ENCODE results near the gene LPAR5. TPM values are rescaled to one million over a fixed set of nuclear protein-coding genes. Genes with fewer than 3 reads are reported as not detected.

LPAR5 gene
- total and polyA plus RNA-seq, 2 donors: 1.7 to 2.2 TPM

DNA sequence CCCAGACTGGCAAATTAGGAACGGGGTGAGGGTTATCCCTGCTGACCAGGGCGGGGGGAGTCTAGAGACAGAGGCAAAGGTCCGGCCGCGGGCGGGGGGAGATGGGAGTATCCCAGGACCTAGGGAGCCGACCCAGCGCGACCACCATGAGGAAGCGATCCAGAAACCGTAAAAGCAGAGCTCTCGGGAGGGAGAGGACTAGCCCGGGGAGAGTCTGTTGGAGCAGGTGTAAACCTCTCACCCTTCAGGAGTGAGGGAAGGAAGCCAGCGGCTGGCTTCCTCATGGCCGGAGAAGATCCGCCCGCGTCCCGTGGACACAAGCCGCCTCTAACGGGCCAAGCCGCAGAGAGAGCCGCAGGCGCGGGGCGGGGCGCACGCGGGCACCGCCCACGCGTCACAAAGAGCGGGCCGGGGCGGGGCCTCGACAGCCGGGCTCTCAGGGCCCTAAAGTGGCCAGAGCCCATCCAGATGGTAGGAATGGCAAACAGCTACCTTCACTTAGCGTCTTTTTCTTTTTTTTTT is 11.4 kb upstream of the LPAR5 start, which contains the start of gene ACRBP:
Gene ACRBP, minus strand, starts transcription at position 350 of the 522 bp plus-strand sequence. Its CDS starts 66 bp downstream, at position 284.
- Histone ChIP-seq H3K4me1 (ENCODE audit: insufficient read depth) (peaks cover 1% of the 10 kb centered on the region), H3K4me3 (ENCODE audit: low read depth, low read length) (peak within 1 kb of the TSS; percentile 32), H3K36me3 (ENCODE audit: insufficient read depth) (peaks cover 2% of the 10 kb centered on the region), H3K27ac (ENCODE audit: low read depth) (no peak within 1 kb of the TSS)
- DNase-seq (ENCODE audit: extremely low spot score): no peak
- WGBS: 5% methylated on average over 38 of the region's 38 CpGs

DNA sequence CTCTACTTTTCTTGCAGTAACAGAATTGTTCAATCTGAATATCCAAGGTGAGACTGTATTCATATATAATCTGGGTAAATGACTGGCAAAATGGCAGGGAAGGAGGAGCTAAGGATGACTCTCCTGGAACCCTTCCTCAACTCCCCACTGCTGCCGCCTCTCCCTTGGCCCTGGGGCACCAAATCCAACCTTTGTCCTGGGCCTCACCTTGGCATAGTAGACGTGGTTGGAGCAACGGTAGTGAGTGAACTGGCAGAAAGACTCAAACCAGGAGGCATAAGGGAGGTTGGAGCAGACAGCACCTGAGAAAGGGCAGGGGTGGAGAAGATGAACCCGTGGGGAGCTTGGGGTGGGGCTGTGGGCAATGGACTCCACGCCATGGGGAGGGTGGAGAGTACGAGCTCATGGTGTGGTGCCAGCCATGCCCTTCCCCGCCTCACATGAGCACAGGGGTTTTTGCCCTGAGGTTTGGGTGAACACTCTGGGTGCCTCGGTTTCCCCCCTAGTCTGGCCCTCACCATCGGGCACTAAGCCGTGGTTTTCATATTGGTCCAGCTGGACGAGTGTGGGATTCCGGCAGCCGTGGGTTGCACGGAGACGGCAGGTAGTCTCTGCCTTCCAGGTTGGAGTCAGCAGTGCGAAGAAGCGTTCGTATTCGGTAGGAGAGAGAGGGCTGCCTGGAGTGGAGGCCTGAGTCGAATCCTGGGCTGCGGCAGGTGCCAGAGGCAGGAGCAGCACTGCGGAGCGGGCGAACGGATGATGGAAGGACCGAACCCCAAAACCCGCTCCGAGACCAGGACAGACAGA is 10.7 kb upstream of the LPAR5 start:
- 63% methylated on average over 28 of the region's 28 CpGs for whole genome bisulfite sequencing
- H3K27ac ChIP-seq (ENCODE audit: low read depth): no peak overlapping the region
- H3K4me3 ChIP-seq (ENCODE audit: low read depth, low read length): no peak overlapping the region
- DNase-seq (ENCODE audit: extremely low spot score): no peak
- peaks cover 1% of the 10 kb centered on the region for H3K4me1 ChIP-seq (ENCODE audit: insufficient read depth)
- peaks cover 2% of the 10 kb centered on the region for H3K36me3 ChIP-seq (ENCODE audit: insufficient read depth)

DNA sequence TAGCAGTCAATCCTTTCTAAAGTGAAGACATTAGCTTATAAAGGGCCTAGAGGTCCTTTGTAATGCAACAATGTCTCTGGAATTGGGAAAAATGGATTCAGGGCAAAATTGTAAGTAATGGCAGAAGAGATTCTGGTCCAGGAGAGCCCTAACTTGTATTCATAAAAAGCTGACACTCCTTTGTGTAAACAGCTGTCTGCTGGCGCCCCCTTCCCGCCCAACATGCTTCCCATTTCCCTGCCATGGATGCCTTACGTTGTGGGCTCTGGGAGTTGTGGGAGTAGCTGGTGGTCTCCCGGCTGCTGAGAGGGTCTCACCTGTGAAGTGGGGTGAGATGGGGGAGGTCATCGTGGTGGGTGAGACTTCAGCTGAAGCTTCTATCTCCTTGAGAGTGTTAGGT is 9.1 kb upstream of the LPAR5 start:
- H3K4me3 ChIP-seq (ENCODE audit: low read depth, low read length): no peak overlapping the region
- peaks cover 1% of the 10 kb centered on the region for H3K4me1 ChIP-seq (ENCODE audit: insufficient read depth)
- H3K27ac ChIP-seq (ENCODE audit: low read depth): no peak overlapping the region
- H3K36me3 ChIP-seq (ENCODE audit: insufficient read depth): no peaks in the 10 kb centered on the region
- no peak for DNase-seq (ENCODE audit: extremely low spot score)
- WGBS: 36% methylated on average over 5 of the region's 5 CpGs

DNA sequence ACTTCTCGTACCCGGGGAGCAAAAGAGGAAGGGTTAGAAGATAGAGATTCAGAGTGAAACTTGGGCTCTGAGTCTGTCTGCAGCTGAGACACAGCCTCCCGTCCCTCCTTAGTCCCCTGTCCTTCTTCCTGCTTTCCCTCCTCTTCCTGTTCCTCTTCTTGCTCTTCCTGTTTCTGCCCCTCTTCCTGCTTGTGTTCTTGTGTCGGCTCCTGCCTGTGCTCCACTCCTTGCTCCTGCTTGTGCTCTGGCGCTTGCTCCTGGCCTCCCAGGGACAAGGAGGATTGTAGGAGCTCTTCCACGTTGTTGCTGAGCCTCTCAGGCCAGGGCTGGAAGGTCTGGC is 8.5 kb upstream of the LPAR5 start:
- DNase-seq (ENCODE audit: extremely low spot score): no peak
- Histone ChIP-seq H3K4me3 (ENCODE audit: low read depth, low read length) (no peak overlapping the region), H3K4me1 (ENCODE audit: insufficient read depth) (peaks cover 1% of the 10 kb centered on the region), H3K27ac (ENCODE audit: low read depth) (no peak overlapping the region), H3K36me3 (ENCODE audit: insufficient read depth) (no peaks in the 10 kb centered on the region)
- 69% methylated on average over 6 of the region's 6 CpGs for WGBS

DNA sequence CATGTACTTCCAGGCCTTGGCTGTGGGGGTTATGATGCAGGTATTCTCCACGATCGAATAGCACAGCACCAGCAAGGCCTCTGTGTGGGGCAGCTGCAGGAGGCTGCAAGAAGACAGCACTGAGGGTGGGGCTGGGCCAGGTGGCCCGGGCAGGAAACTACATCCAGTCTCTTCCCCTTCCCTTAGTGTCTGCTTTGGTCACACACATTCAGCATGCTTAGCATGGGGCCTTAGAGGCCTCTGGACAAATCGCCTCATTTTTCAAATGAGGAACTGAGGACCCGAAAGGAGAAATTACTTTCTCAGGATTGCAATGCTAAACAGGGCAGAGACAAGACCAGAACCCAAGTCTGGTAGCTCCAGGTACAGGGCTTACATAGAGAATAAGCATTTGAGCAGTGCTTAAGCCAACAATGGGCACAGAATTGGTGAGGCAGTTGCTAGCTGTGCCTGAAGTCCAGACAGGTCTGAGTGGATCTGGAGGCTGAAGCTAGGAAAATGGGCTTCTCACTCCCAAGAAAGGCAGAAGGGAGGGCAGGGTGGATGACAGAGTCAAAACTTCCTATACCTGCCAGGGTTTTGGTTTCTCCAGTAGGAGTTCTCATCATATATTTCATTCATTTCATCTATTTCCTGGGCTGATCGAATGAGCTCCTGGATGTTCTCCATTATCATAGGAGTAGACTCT is 8.0 kb upstream of the LPAR5 start:
- no peak for DNase-seq (ENCODE audit: extremely low spot score)

DNA sequence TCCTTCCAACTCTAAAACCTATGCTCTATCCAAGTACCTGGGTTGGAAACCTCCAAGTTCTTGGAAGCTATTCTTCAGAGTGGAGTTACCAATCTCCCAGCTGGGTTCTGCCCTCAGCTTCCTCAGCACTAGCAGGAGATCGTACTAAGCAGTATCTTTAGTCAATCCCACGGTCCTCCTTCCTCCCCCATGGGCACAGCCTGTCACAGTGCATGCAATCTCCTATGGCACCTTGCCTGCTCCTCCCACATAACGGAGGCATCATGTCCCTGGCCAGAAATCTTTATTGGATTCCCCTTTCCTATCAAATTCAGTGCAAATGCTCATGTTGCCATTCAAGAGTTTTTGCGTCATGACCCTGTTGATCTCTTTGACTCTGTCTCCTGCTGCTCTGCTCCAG is 5.4 kb upstream of the LPAR5 start:
- no peak overlapping the region for H3K4me3 ChIP-seq (ENCODE audit: low read depth, low read length)
- H3K36me3 ChIP-seq (ENCODE audit: insufficient read depth): no peaks in the 10 kb centered on the region
- DNase-seq (ENCODE audit: extremely low spot score): no peak
- H3K27ac ChIP-seq (ENCODE audit: low read depth): no peak overlapping the region
- no peaks in the 10 kb centered on the region for H3K4me1 ChIP-seq (ENCODE audit: insufficient read depth)
- 58% methylated on average over 4 of the region's 4 CpGs for WGBS

More for the DNA sequence above, 8.0 kb upstream of the LPAR5 start:
- H3K4me3 ChIP-seq (ENCODE audit: low read depth, low read length): no peak overlapping the region
- 84% methylated on average over 6 of the region's 6 CpGs for whole genome bisulfite sequencing
- no peaks in the 10 kb centered on the region for H3K36me3 ChIP-seq (ENCODE audit: insufficient read depth)
- peaks cover 1% of the 10 kb centered on the region for H3K4me1 ChIP-seq (ENCODE audit: insufficient read depth)
- H3K27ac ChIP-seq (ENCODE audit: low read depth): no peak overlapping the region

DNA sequence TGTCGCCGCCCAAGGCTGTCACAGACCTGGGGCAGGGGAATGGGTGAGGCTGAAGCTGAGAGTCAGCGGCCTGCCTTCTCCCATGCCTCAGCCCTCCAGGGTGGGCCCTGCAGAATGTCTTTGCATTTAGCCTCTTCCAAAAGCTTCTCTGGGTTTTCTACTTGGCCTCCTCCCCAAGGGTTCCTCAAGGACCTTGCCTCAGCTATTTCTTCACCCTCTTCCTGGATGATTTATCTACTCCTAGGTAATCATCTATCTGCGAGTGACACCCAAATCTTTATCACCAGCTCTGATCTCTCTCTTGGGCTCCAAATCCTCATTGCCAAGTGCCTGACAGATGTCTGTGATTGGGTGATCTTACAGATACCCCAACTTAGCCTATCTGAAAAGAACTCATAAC is 4.7 kb upstream of the LPAR5 start:
- Histone ChIP-seq H3K4me3 (ENCODE audit: low read depth, low read length) (no peak overlapping the region), H3K27ac (ENCODE audit: low read depth) (no peak overlapping the region), H3K36me3 (ENCODE audit: insufficient read depth) (no peaks in the 10 kb centered on the region), H3K4me1 (ENCODE audit: insufficient read depth) (no peaks in the 10 kb centered on the region)
- WGBS: 83% methylated on average over 4 of the region's 4 CpGs
- DNase-seq (ENCODE audit: extremely low spot score): no peak

DNA sequence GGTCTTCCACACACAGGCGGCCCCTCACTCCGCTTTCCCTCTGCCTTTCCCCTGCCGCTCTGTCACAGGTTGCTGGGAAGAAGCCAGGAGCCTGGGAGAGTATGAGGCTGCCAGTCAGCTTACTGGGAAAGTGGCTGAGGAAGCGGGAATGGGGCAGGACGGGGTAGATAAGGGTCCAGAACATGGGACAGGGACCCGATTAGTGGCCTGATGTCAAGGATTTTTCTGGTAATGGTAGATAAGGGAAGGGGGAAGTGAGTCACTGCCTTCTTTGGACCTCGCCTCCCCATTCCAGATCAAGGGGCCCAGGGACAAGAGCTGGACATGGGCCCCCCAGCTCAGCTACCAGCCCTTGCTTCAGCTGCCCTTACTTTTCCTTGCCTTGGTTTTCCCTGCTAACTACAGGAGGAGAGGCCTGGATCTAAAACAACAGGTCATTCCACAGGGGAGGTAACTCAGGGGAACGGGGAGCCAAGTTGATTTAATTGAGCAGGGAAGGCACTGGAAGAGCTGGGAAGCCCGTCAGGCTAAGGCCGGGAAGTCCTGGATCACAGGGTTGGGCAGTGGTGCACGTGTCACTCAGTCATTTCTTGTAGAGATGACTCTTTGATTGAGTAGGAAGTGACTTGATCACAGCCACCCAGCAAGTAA is 3.5 kb upstream of the LPAR5 start:
- 77% methylated on average over 11 of the region's 11 CpGs for WGBS
- no peak for DNase-seq (ENCODE audit: extremely low spot score)
- no peak overlapping the region for H3K4me3 ChIP-seq (ENCODE audit: low read depth, low read length)
- H3K27ac ChIP-seq (ENCODE audit: low read depth): no peak overlapping the region
- H3K36me3 ChIP-seq (ENCODE audit: insufficient read depth): no peaks in the 10 kb centered on the region
- no peaks in the 10 kb centered on the region for H3K4me1 ChIP-seq (ENCODE audit: insufficient read depth)

DNA sequence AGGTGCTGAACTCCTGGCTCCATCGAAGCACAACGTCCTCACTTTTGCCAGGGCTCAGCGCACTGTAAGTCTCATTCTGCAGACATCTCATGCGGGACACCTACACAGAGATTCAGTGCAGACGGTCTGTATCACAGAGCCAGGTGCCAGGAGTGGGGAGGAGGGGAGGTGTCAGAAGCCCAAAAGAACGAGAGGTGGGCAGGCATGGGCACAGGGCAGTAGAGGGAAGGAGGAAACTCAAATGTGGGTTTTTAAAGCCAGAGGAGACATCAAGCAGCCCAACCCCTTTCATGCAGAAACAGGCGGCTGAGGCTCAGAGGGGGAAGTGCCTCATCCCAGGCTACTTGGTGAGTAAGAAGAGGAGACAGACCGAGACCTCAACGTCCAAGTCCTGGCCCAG is 2.5 kb upstream of the LPAR5 start:
- H3K4me3 ChIP-seq (ENCODE audit: low read depth, low read length): no peak overlapping the region
- H3K4me1 ChIP-seq (ENCODE audit: insufficient read depth): no peaks in the 10 kb centered on the region
- no peak overlapping the region for H3K27ac ChIP-seq (ENCODE audit: low read depth)
- 78% methylated on average over 9 of the region's 9 CpGs for WGBS
- no peak for DNase-seq (ENCODE audit: extremely low spot score)
- H3K36me3 ChIP-seq (ENCODE audit: insufficient read depth): no peaks in the 10 kb centered on the region

DNA sequence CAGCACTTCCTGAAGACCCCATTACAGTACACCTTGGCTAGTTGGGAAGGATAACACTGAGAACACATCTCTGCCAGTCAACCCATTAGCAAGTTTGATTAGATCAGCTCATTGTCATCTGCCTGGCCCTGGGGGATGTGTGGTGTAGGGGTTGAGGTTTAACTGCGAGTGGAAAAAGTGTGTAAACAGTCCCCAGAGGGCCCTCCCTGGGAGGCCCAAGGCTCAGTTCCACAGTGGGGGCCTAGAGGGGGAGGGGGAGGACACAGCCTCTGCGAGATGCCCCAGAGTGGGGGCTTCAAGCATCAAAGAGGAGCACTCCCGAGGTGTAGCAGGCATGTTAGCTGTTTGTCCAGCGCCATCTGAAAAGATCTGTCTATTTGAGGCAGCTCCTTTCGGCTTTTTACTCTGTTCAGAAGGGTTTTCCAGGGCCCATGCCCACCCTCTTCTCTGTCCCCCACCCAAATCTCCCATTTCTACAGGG is 344 bp downstream of the LPAR5 start:
- no peak for DNase-seq (ENCODE audit: extremely low spot score)
- no peaks in the 10 kb centered on the region for H3K4me1 ChIP-seq (ENCODE audit: insufficient read depth)
- peak overlapping the region; percentile 28 for H3K27ac ChIP-seq (ENCODE audit: low read depth)
- H3K36me3 ChIP-seq (ENCODE audit: insufficient read depth): no peaks in the 10 kb centered on the region
- 60% methylated on average over 5 of the region's 5 CpGs for WGBS
- H3K4me3 ChIP-seq (ENCODE audit: low read depth, low read length): no peak overlapping the region

DNA sequence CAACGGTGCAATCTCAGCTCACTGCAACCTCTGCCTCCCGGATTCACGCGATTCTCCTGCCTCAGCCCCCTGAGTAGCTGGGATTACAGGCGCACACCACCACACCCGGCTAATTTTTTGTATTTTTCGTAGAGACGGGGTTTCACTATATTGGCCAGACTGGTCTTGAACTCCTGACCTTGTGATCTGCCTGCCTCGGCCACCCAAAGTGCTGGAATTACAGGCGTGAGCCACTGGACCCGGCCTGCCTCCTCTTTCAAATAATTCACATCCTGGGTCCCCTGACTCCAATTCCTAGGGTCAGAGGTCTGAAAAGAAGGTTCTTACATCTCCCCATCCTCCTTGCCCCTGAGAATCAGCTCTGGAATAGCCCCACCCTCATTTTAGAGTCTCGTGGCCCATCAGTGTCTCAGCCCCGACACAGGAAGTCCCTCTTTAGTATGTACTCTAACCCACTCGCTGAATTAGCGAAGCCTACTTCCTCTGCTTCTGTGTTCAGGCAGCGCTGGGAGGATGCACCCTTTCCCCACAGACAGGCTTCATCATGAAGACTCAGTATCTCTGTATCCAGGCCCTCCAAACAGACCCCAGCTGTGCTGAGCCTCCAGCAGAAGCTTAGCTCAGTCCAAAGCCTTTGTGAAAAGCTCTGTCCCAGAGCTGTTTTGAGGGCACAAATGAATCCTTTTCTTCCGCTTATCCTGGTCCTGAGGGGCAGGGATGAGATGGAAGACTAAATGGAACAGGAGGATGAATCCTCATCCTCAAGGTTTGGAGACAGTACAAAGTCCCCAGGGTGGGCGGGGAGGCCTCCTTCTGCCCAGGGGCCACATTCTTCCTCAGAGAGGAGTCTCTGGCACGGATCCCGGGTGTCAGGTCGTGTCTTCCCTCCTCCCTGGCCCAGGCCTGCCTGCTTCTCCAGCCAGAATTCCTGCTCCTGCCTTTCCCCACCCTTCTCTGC is 3.5 kb downstream of the LPAR5 start:
- Histone ChIP-seq H3K4me1 (ENCODE audit: insufficient read depth) (no peaks in the 10 kb centered on the region), H3K36me3 (ENCODE audit: insufficient read depth) (no peaks in the 10 kb centered on the region), H3K4me3 (ENCODE audit: low read depth, low read length) (no peak overlapping the region), H3K27ac (ENCODE audit: low read depth) (no peak overlapping the region)
- DNase-seq (ENCODE audit: extremely low spot score): no peak
- 51% methylated on average over 21 of the region's 21 CpGs for WGBS

DNA sequence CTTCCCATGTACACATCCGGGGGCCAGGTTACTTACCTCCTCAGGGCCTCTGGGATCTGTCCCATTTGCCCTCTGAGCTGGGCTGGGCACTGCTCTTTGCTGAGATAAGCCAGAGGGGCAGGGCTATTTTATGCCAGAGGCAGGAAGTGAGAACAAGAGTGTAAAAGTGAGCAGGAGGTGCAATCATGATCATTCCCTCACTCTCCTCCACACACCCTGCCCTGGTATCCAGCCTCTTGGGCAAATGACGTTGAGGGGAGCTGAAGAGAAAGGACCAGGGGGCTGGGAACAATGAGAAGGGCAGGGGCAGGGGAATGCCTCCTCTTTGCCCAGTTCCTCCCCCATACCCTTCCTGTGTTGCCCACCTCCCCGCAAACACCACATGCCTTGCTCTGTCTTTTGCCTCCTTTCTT is 4.2 kb downstream of the LPAR5 start:
- H3K4me1 ChIP-seq (ENCODE audit: insufficient read depth): no peaks in the 10 kb centered on the region
- no peaks in the 10 kb centered on the region for H3K36me3 ChIP-seq (ENCODE audit: insufficient read depth)
- no peak overlapping the region for H3K4me3 ChIP-seq (ENCODE audit: low read depth, low read length)
- no peak for DNase-seq (ENCODE audit: extremely low spot score)
- WGBS: 73% methylated on average over 3 of the region's 3 CpGs
- no peak overlapping the region for H3K27ac ChIP-seq (ENCODE audit: low read depth)

DNA sequence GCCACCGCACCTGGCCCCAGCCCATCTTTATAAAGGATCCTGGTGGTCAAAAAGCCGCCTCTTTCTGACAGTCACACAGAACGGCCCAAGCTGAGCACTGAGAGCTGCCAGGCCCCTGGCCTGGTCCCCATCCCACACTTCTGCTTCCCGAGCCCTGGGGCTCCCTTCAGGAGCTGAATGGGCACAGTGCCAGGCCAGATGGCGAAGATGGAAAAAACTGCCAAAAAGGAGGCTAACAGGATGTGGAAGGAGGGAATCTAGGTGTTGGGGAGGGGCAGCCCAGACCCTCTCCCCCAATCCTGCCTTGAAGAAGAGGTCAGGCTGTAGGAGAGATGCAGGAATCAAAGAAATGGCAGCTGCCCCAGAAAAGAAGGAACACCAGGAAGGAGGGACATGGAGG is 5.0 kb downstream of the LPAR5 start:
- no peak overlapping the region for H3K4me3 ChIP-seq (ENCODE audit: low read depth, low read length)
- no peaks in the 10 kb centered on the region for H3K4me1 ChIP-seq (ENCODE audit: insufficient read depth)
- DNase-seq (ENCODE audit: extremely low spot score): no peak
- no peaks in the 10 kb centered on the region for H3K36me3 ChIP-seq (ENCODE audit: insufficient read depth)
- H3K27ac ChIP-seq (ENCODE audit: low read depth): no peak overlapping the region
- WGBS: 50% methylated on average over 5 of the region's 5 CpGs
